Measurements from ENCODE around the gene FOXN1. TPM values are rescaled to one million over a fixed set of nuclear protein-coding genes. Genes with fewer than 3 reads are reported as not detected.

FOXN1 gene
- total and polyA plus RNA-seq, 2 experiments from 2014 or later = 0.06 TPM; not detected in 1

GRCh38 chr17:28491286-28491685, 14.9 kb upstream of the FOXN1 start:
- Histone ChIP-seq H3K27ac (no peak overlapping the region), H3K36me3 (no peaks in the 10 kb centered on the region), H3K27me3 (no peaks in the 10 kb centered on the region), H3K4me1 (ENCODE audit: low read depth) (no peaks in the 10 kb centered on the region), H3K9me3 (ENCODE audit: low read depth) (no peaks in the 10 kb centered on the region), H3K4me3 (no peak overlapping the region)
- no peak for TF ChIP-seq CTCF (IDR thresholded peaks at IDR 0.05; ENCODE audit: low read depth, low read length)
- no peak for DNase-seq (ENCODE audit: low read depth in 1 of 2, low spot score in 1 of 2)

- Histone ChIP-seq H3K9me3 (ENCODE audit: low read depth) (no peaks in the 10 kb centered on the region), H3K36me3 (no peaks in the 10 kb centered on the region), H3K4me3 (no peak overlapping the region), H3K4me1 (ENCODE audit: low read depth) (no peaks in the 10 kb centered on the region), H3K27me3 (no peaks in the 10 kb centered on the region), H3K27ac (no peak overlapping the region)
- no peak for TF ChIP-seq CTCF (IDR thresholded peaks at IDR 0.05; ENCODE audit: low read depth, low read length)
- no peak for DNase-seq (ENCODE audit: low read depth in 1 of 2, low spot score in 1 of 2)
These were observed 14.3 kb upstream of the FOXN1 start for GRCh38 chr17:28491860-28492259.

GRCh38 chr17:28492352-28493310, 13.5 kb upstream of the FOXN1 start:
- TF ChIP-seq CTCF (IDR thresholded peaks at IDR 0.05; ENCODE audit: low read depth, low read length) = no peak
- Histone ChIP-seq H3K4me1 (ENCODE audit: low read depth) (no peaks in the 10 kb centered on the region), H3K4me3 (no peak overlapping the region), H3K27ac (no peak overlapping the region), H3K36me3 (no peaks in the 10 kb centered on the region), H3K27me3 (no peaks in the 10 kb centered on the region), H3K9me3 (ENCODE audit: low read depth) (no peaks in the 10 kb centered on the region)
- peak in 1 of 2 donors; percentile 55 for DNase-seq (ENCODE audit: low read depth in 1 of 2, low spot score in 1 of 2)

DNA sequence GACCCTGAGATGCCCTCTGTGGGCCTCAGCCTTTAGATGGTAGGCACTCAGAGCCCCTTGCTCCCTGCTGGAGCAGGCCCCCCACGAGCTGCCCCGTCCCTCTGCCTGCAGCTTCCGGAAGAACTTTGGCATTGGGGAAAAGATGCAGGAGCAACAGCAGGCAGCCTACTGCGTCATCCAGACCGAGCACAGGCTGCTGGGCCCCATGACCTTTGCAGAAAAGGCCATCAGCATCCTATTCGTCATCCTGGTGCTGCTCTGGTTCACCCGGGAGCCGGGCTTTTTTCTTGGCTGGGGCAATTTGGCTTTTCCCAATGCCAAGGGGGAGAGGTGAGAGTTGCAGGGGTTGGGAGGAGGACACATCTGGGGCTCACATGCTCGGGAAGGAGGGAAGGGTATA, 12.7 kb upstream of the FOXN1 start:
- DNase-seq (ENCODE audit: low read depth in 1 of 2, low spot score in 1 of 2) = peak in 1 of 2 donors; percentile 61
- no peaks in the 10 kb centered on the region for H3K36me3 ChIP-seq
- no peak overlapping the region for H3K27ac ChIP-seq
- no peaks in the 10 kb centered on the region for H3K4me1 ChIP-seq (ENCODE audit: low read depth)
- no peaks in the 10 kb centered on the region for H3K9me3 ChIP-seq (ENCODE audit: low read depth)
- TF ChIP-seq CTCF (IDR thresholded peaks at IDR 0.05; ENCODE audit: low read depth, low read length) = no peak
- H3K27me3 ChIP-seq = no peaks in the 10 kb centered on the region
- no peak overlapping the region for H3K4me3 ChIP-seq

DNA sequence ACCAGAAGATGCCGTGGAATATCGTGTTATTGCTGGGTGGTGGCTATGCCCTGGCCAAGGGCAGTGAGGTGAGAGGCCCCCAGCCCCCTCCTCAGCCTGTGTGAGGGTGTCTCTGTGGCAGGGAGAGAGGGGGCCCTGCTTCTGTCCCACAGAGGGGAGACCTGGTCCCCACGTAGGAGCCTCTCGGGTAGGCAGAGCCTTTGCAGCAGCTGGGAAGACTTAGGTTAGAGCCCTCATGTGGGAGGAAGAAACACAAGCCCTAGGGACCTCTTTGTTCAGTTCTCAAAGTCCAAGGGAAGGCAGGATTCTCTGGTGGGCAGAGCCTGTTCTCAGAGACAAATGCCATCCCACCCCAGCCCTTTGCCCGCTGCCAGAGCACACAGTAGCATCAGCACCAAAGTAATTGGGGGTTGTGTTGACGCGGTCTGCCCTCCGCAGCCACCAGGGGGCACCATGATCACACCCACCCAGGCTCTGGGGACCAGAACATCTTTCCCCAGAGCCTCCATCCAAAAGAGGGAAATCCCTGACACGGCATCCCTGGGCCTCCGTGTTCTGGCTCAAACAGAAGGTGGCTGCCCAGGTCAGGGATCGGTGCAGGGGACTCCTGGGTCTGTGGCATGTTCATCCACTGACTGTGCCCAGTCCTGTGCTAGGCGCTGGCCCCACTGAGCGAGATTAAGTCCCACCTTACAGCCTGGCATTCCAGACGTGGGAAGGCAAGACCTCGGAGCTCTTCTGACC, 11.5 kb upstream of the FOXN1 start:
- peak; percentile 93 for TF ChIP-seq CTCF (IDR thresholded peaks at IDR 0.05; ENCODE audit: low read depth, low read length)
- Histone ChIP-seq H3K4me1 (ENCODE audit: low read depth) (no peaks in the 10 kb centered on the region), H3K27me3 (no peaks in the 10 kb centered on the region), H3K4me3 (no peak overlapping the region), H3K36me3 (no peaks in the 10 kb centered on the region), H3K9me3 (ENCODE audit: low read depth) (no peaks in the 10 kb centered on the region), H3K27ac (no peak overlapping the region)
- DNase-seq (ENCODE audit: low read depth in 1 of 2, low spot score in 1 of 2) = peak; percentile 73 to 76

All from cardiac muscle cell (in vitro differentiated cells and primary cell).